Tibial artery (tissue), 4 donors: ENCODE results near the gene ERCC2.
A peak's percentile ranks its signal among the peaks of the same experiment; 100 is the strongest.

ENCODE experiments used
- DNase-seq, 2 donors: peaks; one replicate each; pipeline ENCODE4 v3.0.0-alpha.2; 2019
- H3K27ac ChIP-seq, 2 donors: fragments of 200-600 bp; sonication (generic) in 1 of 2; 1 replicate in 1 of 2; 2 replicates in 1 of 2; pipeline ENCODE4 v1.5.1; 2018 to 2019; ENCODE audit warnings: mild to moderate bottlenecking in 1 of 2
- H3K27me3 ChIP-seq, 2 donors: fragments of 200-600 bp; sonication (generic) in 1 of 2; one replicate each; pipeline versions ENCODE4 v1.5.1 to v1.6.0; 2016 to 2019
- H3K36me3 ChIP-seq, 3 donors: fragments of 200-600 bp; sonication (generic) in 2 of 3; one replicate each; pipeline ENCODE4 v1.5.1; 2016 to 2019; ENCODE audit warnings: mild to moderate bottlenecking in 2 of 3
- H3K4me1 ChIP-seq, 4 donors: fragments of 200-600 bp; sonication (generic) in 2 of 4; 1 replicate in 3 of 4; 2 replicates in 1 of 4; pipeline ENCODE4 v1.5.1; 2016 to 2019
- H3K4me3 ChIP-seq, 2 donors: fragments of 200-600 bp; sonication (generic) in 1 of 2; 1 replicate in 1 of 2; 2 replicates in 1 of 2; pipeline ENCODE4 v1.5.1; 2018 to 2019; ENCODE audit warnings: mild to moderate bottlenecking in 2 of 2
- H3K9me3 ChIP-seq, 3 donors: fragments of 200-600 bp; sonication (generic) in 1 of 3; one replicate each; pipeline ENCODE4 v1.5.1; 2016 to 2019
- intact Hi-C: fragments of 100-400 bp; cut with DNase I; formaldehyde crosslinking; loops from one replicate; pipeline ENCODE4 v1.15.0; 2023; ENCODE audit warnings: low total_unique reads
- TF ChIP-seq, protein P1 (sequence below), 2 experiments: fragments of 200-600 bp in 1 of 2; fragments of 450-650 bp in 1 of 2; IDR thresholded peaks; one replicate each; pipeline ENCODE4 v1.5.1; 2017 to 2019; ENCODE audit warnings: antibody characterized with exemption in 2 of 2, mild to moderate bottlenecking in 1 of 2, moderate library complexity in 1 of 2

The ERCC2 gene

DNA sequence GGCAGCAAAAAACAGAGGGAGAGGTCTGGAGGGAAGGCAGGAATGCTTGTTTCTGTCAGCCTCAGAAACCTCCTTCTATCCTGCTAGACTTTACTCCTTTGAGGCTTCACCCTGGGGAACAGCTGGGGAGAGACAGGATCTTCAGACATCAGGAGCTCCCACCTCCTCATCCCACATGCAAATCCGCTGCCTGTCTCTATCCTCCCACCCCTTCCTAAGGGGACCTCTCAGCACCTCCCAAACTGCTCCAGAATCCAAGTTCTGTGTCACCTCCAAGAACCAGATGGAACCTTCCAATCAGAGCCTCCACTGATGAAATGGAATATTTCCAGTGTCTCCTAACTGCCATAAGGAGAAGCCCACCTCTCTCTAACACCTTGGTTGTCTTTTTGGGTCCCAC, 9.7 kb upstream of the ERCC2 start:
- Histone ChIP-seq H3K27me3 (peaks cover 0 to 2% of the 10 kb centered on the region in 2 donors), H3K4me3 (no peak overlapping the region), H3K9me3 (no peaks in the 10 kb centered on the region), H3K4me1 (peaks cover 0 to 10% (median 3%) of the 10 kb centered on the region in 4 donors), H3K27ac (no peak overlapping the region), H3K36me3 (peaks cover 0 to 33% (median 0%) of the 10 kb centered on the region in 3 donors)
- no peak for DNase-seq
- intact Hi-C loops, result no loop called here
- TF ChIP-seq, protein P1, sequence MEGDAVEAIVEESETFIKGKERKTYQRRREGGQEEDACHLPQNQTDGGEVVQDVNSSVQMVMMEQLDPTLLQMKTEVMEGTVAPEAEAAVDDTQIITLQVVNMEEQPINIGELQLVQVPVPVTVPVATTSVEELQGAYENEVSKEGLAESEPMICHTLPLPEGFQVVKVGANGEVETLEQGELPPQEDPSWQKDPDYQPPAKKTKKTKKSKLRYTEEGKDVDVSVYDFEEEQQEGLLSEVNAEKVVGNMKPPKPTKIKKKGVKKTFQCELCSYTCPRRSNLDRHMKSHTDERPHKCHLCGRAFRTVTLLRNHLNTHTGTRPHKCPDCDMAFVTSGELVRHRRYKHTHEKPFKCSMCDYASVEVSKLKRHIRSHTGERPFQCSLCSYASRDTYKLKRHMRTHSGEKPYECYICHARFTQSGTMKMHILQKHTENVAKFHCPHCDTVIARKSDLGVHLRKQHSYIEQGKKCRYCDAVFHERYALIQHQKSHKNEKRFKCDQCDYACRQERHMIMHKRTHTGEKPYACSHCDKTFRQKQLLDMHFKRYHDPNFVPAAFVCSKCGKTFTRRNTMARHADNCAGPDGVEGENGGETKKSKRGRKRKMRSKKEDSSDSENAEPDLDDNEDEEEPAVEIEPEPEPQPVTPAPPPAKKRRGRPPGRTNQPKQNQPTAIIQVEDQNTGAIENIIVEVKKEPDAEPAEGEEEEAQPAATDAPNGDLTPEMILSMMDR (IDR thresholded peaks at IDR 0.05), result no peak

DNA sequence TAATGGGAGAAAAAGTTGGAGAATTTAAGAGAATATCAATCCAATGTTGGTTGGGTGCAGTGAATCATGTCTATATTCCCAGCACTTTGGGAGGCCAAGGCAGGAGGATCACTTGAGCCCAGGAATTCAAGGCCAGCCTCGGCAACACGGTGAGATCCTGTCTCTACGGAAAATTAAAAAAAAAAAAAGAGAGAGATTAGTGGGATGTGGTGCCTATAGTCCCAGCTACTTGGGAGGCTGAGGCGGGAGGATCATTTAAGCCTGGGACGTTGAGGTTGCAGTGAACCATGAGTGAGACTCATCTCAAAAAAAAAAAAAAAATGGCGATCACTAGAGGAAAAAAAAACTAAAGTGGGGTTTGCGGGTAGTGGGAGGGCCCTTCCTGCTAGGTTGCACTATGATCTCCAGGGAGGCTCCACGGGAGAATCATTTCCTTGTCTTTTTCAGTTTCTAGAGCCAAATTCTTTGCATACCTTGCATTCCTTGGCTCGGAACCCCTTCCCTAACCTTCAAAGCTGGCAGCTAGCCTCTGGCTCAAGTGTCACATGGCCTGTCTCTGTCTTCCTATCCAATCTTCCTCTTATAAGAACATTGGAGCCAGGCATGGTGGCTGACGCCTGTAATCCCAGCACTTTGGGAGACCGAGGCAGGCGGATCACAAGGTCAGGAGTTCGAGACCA, 5.8 kb upstream of the ERCC2 start:
- peaks cover 0 to 14% (median 0%) of the 10 kb centered on the region in 3 donors for H3K36me3 ChIP-seq
- H3K4me1 ChIP-seq, result peaks cover 0 to 11% (median 4%) of the 10 kb centered on the region in 4 donors
- no peaks in the 10 kb centered on the region for H3K9me3 ChIP-seq
- no peaks in the 10 kb centered on the region for H3K27me3 ChIP-seq
- intact Hi-C loops, result no loop called here
- no peak overlapping the region for H3K27ac ChIP-seq
- DNase-seq, result peak in 1 of 2 donors; percentile 37
- no peak overlapping the region for H3K4me3 ChIP-seq
- TF ChIP-seq, protein P1 (IDR thresholded peaks at IDR 0.05), result no peak

DNA sequence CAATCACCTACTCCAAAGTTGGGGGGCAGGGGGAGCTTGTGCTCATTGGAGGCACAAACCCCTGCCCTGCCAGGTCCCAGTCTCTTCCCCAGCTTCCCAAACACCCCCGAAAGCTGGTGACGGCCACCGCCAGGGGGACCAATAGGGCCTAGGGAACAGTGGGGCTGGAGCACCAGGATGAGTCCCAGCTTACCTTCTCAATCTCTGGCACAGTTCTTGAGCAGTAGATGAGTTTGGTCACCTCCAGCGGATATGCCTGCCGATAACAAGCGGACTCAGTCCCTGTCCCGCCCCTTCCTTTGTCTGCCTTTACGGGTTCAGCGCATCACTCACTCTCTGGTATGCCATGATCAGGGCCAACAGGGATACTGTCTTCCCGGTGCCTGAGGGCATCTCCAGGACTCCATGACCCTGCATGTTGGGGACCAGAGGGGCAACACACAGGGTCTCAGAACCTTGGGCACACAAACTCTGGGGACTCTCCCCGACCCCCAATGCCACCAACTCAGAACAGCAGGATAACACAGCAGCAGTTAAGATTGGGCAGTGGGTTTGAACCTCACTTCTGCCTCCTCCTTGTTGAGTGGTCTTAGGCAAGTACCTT, 1.5 kb downstream of the ERCC2 start:
- H3K9me3 ChIP-seq, result no peaks in the 10 kb centered on the region
- no peak for DNase-seq

DNA sequence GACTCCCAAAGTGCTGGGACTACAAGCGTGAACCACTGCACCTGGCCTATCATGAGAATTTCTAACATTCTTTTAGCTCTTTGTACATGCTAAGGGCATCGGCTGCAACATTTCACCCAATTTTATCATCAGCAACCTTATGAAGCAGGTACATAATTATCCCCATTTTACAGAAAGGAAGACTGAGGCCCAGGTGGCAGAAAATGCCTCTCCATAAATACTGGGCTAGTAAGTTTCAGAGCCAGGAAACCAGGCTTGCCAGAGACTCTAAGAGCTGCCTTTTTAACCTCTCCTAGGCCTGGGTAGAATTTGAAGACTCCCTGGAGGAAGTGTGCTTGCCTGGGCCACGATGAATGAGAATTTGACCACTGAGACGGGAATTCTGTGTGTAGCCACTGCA, 2.2 kb downstream of the ERCC2 start:
- DNase-seq, result no peak
- TF ChIP-seq, protein P1 (IDR thresholded peaks at IDR 0.05), result no peak
- intact Hi-C loops, result no loop called here

More for the DNA sequence above, 1.5 kb downstream of the ERCC2 start:
- H3K27me3 ChIP-seq, result no peaks in the 10 kb centered on the region
- intact Hi-C loops, result no loop called here
- TF ChIP-seq, protein P1 (IDR thresholded peaks at IDR 0.05), result no peak
- H3K4me3 ChIP-seq, result no peak overlapping the region
- H3K27ac ChIP-seq, result no peak overlapping the region
- H3K36me3 ChIP-seq, result peaks cover 0 to 20% (median 4%) of the 10 kb centered on the region in 3 donors
- H3K4me1 ChIP-seq, result peaks cover 0 to 13% (median 4%) of the 10 kb centered on the region in 4 donors

DNA sequence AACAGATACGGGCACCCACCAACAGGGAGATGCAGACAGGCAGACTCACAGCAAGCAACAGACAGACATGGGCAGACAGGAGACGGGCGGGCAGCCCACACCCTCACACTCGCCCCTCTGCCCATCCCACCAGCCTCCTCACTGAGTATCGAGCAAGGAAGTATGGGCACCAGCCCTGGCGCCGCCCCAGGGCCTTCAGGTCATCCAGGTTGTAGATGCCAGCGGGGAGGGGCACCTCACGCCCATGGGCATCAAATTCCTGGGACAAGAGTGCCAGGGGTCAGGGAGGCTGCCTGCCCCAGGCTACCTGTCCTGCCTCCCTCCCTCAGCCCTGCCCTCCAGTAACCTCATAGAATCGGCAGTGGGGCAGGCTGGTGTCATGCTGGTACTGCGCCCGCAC, 5.7 kb downstream of the ERCC2 start:
- TF ChIP-seq, protein P1 (IDR thresholded peaks at IDR 0.05), result no peak
- DNase-seq, result no peak
- Histone ChIP-seq H3K36me3 (peaks cover 0 to 54% (median 19%) of the 10 kb centered on the region in 3 donors), H3K9me3 (no peaks in the 10 kb centered on the region), H3K27ac (no peak overlapping the region), H3K4me3 (no peak overlapping the region), H3K27me3 (no peaks in the 10 kb centered on the region), H3K4me1 (peaks cover 0 to 3% (median 0%) of the 10 kb centered on the region in 4 donors)
- intact Hi-C loops, result no loop called here

More for the DNA sequence above, 2.2 kb downstream of the ERCC2 start:
- Histone ChIP-seq H3K4me3 (no peak overlapping the region), H3K36me3 (peaks cover 0 to 28% (median 11%) of the 10 kb centered on the region in 3 donors), H3K4me1 (peaks cover 0 to 13% (median 4%) of the 10 kb centered on the region in 4 donors), H3K9me3 (no peaks in the 10 kb centered on the region), H3K27me3 (no peaks in the 10 kb centered on the region), H3K27ac (no peak overlapping the region)
